WTC11 (cell line): ENCODE results near the gene CREB3L4. TPM values are rescaled to one million over a fixed set of nuclear protein-coding genes. Genes with fewer than 3 reads are reported as not detected.
A peak's percentile ranks its signal among the peaks of the same experiment; 100 is the strongest.

Experiments
- AR ChIP-seq: fragments of 250-450 bp; sonication (Bioruptor Pico); IDR thresholded peaks from 2 replicates; pipeline ENCODE4 v1.9.0; 2021; ENCODE audit warnings: mild to moderate bottlenecking
- CREM ChIP-seq: sonication (generic); formaldehyde crosslinking; IDR thresholded peaks from 2 replicates; pipeline ENCODE4 v1.8.1; 2022; ENCODE audit warnings: mild to moderate bottlenecking, missing genetic modification reagents, moderate library complexity
- ELF4 ChIP-seq: sonication (generic); formaldehyde crosslinking; IDR thresholded peaks from 2 replicates; pipeline ENCODE4 v1.8.1; 2022; ENCODE audit warnings: low read depth, mild to moderate bottlenecking, moderate library complexity, missing genetic modification reagents
- IRF2 ChIP-seq: sonication (generic); formaldehyde crosslinking; IDR thresholded peaks from 2 replicates; pipeline ENCODE4 v1.8.0; 2022; ENCODE audit warnings: low read depth, missing genetic modification reagents, borderline replicate concordance
- KAT7 ChIP-seq: sonication (generic); formaldehyde crosslinking; IDR thresholded peaks from 2 replicates; pipeline ENCODE4 v1.8.1; 2023; ENCODE audit warnings: missing genetic modification reagents, mild to moderate bottlenecking, borderline replicate concordance
- NFATC4 ChIP-seq: fragments of 250-450 bp; sonication (Bioruptor Pico); IDR thresholded peaks from 2 replicates; pipeline ENCODE4 v1.9.0; 2021; ENCODE audit warnings: mild to moderate bottlenecking
- OVOL2 ChIP-seq: fragments of 250-450 bp; sonication (Bioruptor Pico); IDR thresholded peaks from 2 replicates; pipeline ENCODE4 v1.9.0; 2021; ENCODE audit warnings: mild to moderate bottlenecking, borderline replicate concordance
- RELA ChIP-seq: sonication (generic); formaldehyde crosslinking; IDR thresholded peaks from 2 replicates; pipeline ENCODE4 v1.8.1; 2022; ENCODE audit warnings: missing genetic modification reagents, mild to moderate bottlenecking, borderline replicate concordance
- STAT6 ChIP-seq: sonication (generic); formaldehyde crosslinking; conservative IDR thresholded peaks from 2 replicates; pipeline ENCODE4 v1.8.1; 2023; ENCODE audit warnings: mild to moderate bottlenecking, low read depth, missing genetic modification reagents, moderate library complexity
- ZBTB43 ChIP-seq: sonication (generic); formaldehyde crosslinking; IDR thresholded peaks from 2 replicates; pipeline ENCODE4 v1.8.1; 2023; ENCODE audit warnings: mild to moderate bottlenecking, missing genetic modification reagents
- total RNA-seq: library from RNA; stranded (reverse); gene quantifications from 3 replicates; pipeline ENCODE4 v1.2.3, GENCODE V29; 2021
- TF ChIP-seq, protein P1 (sequence below): sonication (generic); formaldehyde crosslinking; IDR thresholded peaks from 2 replicates; pipeline ENCODE4 v1.8.0; 2023; ENCODE audit warnings: missing genetic modification reagents, mild to moderate bottlenecking, borderline replicate concordance
- TF ChIP-seq, protein P2 (sequence below): sonication (generic); formaldehyde crosslinking; IDR thresholded peaks from 2 replicates; pipeline ENCODE4 v1.8.1; 2022; ENCODE audit warnings: low read depth, mild to moderate bottlenecking, moderate library complexity, missing genetic modification reagents, borderline replicate concordance

The CREB3L4 gene
- total RNA-seq, 1 experiment from 2014 or later, result 33.1 TPM

- no peak for TF ChIP-seq STAT6 (CRISPR knock-in tag)
- 0 out of 2 replicates have a peak, but pooled peaks have one; percentile 57 for TF ChIP-seq CREM (CRISPR knock-in tag)
- TF ChIP-seq OVOL2 (CRISPR knock-in tag), result no peak
- TF ChIP-seq, protein P1, sequence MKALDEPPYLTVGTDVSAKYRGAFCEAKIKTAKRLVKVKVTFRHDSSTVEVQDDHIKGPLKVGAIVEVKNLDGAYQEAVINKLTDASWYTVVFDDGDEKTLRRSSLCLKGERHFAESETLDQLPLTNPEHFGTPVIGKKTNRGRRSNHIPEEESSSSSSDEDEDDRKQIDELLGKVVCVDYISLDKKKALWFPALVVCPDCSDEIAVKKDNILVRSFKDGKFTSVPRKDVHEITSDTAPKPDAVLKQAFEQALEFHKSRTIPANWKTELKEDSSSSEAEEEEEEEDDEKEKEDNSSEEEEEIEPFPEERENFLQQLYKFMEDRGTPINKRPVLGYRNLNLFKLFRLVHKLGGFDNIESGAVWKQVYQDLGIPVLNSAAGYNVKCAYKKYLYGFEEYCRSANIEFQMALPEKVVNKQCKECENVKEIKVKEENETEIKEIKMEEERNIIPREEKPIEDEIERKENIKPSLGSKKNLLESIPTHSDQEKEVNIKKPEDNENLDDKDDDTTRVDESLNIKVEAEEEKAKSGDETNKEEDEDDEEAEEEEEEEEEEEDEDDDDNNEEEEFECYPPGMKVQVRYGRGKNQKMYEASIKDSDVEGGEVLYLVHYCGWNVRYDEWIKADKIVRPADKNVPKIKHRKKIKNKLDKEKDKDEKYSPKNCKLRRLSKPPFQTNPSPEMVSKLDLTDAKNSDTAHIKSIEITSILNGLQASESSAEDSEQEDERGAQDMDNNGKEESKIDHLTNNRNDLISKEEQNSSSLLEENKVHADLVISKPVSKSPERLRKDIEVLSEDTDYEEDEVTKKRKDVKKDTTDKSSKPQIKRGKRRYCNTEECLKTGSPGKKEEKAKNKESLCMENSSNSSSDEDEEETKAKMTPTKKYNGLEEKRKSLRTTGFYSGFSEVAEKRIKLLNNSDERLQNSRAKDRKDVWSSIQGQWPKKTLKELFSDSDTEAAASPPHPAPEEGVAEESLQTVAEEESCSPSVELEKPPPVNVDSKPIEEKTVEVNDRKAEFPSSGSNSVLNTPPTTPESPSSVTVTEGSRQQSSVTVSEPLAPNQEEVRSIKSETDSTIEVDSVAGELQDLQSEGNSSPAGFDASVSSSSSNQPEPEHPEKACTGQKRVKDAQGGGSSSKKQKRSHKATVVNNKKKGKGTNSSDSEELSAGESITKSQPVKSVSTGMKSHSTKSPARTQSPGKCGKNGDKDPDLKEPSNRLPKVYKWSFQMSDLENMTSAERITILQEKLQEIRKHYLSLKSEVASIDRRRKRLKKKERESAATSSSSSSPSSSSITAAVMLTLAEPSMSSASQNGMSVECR, result peak; percentile 79; the same call in 1 of the 2 replicates
- TF ChIP-seq ZBTB43, result 0 out of 2 replicates have a peak, but pooled peaks have one; percentile 54
- TF ChIP-seq IRF2, result no peak
- no peak; the same call in 1 of the 2 replicates for TF ChIP-seq KAT7 (CRISPR knock-in tag)
- no peak for TF ChIP-seq AR (CRISPR knock-in tag)
- TF ChIP-seq RELA (CRISPR knock-in tag), result peak; percentile 69; the same call in 1 of the 2 replicates
- TF ChIP-seq NFATC4, result no peak
- TF ChIP-seq, protein P2, sequence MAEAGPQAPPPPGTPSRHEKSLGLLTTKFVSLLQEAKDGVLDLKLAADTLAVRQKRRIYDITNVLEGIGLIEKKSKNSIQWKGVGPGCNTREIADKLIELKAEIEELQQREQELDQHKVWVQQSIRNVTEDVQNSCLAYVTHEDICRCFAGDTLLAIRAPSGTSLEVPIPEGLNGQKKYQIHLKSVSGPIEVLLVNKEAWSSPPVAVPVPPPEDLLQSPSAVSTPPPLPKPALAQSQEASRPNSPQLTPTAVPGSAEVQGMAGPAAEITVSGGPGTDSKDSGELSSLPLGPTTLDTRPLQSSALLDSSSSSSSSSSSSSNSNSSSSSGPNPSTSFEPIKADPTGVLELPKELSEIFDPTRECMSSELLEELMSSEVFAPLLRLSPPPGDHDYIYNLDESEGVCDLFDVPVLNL (CRISPR knock-in tag), result peak; percentile 13; the same call in 1 of the 2 replicates
- TF ChIP-seq ELF4, result no peak
These were observed at the start of gene CREB3L4 (continued) for GRCh38 chr1:153967107-153967999.
